ENCODE results near the gene RBMS2. TPM values are rescaled to one million over a fixed set of nuclear protein-coding genes. Genes with fewer than 3 reads are reported as not detected.
A peak's percentile ranks its signal among the peaks of the same experiment; 100 is the strongest.

The RBMS2 gene
- total and polyA plus RNA-seq, 9 donors = 13.0 to 29.3 (median 19.3) TPM

DNA sequence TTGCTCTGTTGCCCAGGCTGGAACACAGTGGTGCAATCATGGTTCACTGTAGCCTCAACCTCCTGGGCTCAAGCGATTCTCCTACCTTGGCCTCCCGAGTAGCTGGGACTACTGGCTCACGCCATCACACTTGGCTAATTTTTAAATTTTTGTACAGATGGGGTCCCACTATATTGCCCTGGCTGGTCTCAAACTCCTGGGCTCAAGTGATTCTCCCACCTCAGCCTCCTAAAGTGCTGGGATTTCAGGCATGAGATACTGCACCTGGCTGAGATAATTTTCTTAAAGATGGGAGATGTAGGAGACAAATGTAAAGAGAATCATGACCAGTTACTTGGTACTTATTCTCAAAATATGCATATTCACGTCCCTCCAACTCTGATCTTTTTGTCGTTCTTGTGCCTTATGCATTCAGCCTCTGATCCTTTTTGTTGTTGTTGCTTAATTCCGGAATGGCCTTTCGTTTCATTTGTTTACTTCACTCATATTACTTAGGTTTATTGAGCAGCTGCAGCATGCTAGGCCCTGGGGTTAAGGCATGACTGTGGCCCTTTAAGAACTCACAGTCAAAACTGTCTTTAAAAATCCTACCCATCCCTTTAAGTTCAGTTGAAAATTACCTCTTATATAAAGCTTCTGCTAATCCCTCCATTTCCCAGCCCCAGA is 8.9 kb downstream of the RBMS2 start:
- Histone ChIP-seq H3K4me3 (ENCODE audit: low read length) (no peak overlapping the region), H3K27me3 (ENCODE audit: control insufficient read depth, insufficient read depth, low read length) (no peaks in the 10 kb centered on the region), H3K4me1 (ENCODE audit: control insufficient read depth, insufficient read depth, low read length) (peaks cover 2% of the 10 kb centered on the region), H3K27ac (ENCODE audit: low read length) (no peak overlapping the region), H3K36me3 (ENCODE audit: control insufficient read depth, insufficient read depth, low read length) (peaks cover under 1% of the 10 kb centered on the region), H3K9me3 (replicated peaks; ENCODE audit: control insufficient read depth, low read depth, low read length) (no peaks in the 10 kb centered on the region)
- WGBS (ENCODE audit: insufficient coverage) = 91% methylated on average over 4 of the region's 7 CpGs
- DNase-seq = no peak

GRCh38 chr12:56537546-56537945 is 15.9 kb downstream of the RBMS2 start:
- Histone ChIP-seq H3K9me3 (replicated peaks; ENCODE audit: control insufficient read depth, low read depth, low read length) (no peaks in the 10 kb centered on the region), H3K4me1 (ENCODE audit: control insufficient read depth, insufficient read depth, low read length) (no peaks in the 10 kb centered on the region), H3K4me3 (ENCODE audit: low read length) (no peak overlapping the region), H3K27me3 (ENCODE audit: control insufficient read depth, insufficient read depth, low read length) (no peaks in the 10 kb centered on the region), H3K36me3 (ENCODE audit: control insufficient read depth, insufficient read depth, low read length) (peaks cover 2% of the 10 kb centered on the region), H3K27ac (ENCODE audit: low read length) (no peak overlapping the region)
- DNase-seq = peak; percentile 43

GRCh38 chr12:56541631-56542030 is 20.0 kb downstream of the RBMS2 start:
- H3K4me3 ChIP-seq (ENCODE audit: low read length) = no peak overlapping the region
- peak; percentile 76 for DNase-seq
- no peaks in the 10 kb centered on the region for H3K9me3 ChIP-seq (replicated peaks; ENCODE audit: control insufficient read depth, low read depth, low read length)
- no peaks in the 10 kb centered on the region for H3K4me1 ChIP-seq (ENCODE audit: control insufficient read depth, insufficient read depth, low read length)
- WGBS (ENCODE audit: insufficient coverage) = no CpG with 5 or more reads among the region's 2 CpGs
- peak overlapping the region; percentile 6 for H3K27ac ChIP-seq (ENCODE audit: low read length)
- peaks cover 2% of the 10 kb centered on the region for H3K36me3 ChIP-seq (ENCODE audit: control insufficient read depth, insufficient read depth, low read length)
- no peaks in the 10 kb centered on the region for H3K27me3 ChIP-seq (ENCODE audit: control insufficient read depth, insufficient read depth, low read length)

- Histone ChIP-seq H3K27me3 (ENCODE audit: control insufficient read depth, insufficient read depth, low read length) (no peaks in the 10 kb centered on the region), H3K9me3 (replicated peaks; ENCODE audit: control insufficient read depth, low read depth, low read length) (no peaks in the 10 kb centered on the region), H3K36me3 (ENCODE audit: control insufficient read depth, insufficient read depth, low read length) (peaks cover 2% of the 10 kb centered on the region), H3K4me3 (ENCODE audit: low read length) (no peak overlapping the region), H3K4me1 (ENCODE audit: control insufficient read depth, insufficient read depth, low read length) (no peaks in the 10 kb centered on the region), H3K27ac (ENCODE audit: low read length) (no peak overlapping the region)
- WGBS (ENCODE audit: insufficient coverage) = 83% methylated on average over 2 of the region's 4 CpGs
- DNase-seq = no peak
Measured at GRCh38 chr12:56542164-56542563, 20.5 kb downstream of the RBMS2 start.

GRCh38 chr12:56545023-56545604 is 23.5 kb downstream of the RBMS2 start:
- Histone ChIP-seq H3K4me1 (ENCODE audit: control insufficient read depth, insufficient read depth, low read length) (no peaks in the 10 kb centered on the region), H3K27me3 (ENCODE audit: control insufficient read depth, insufficient read depth, low read length) (no peaks in the 10 kb centered on the region), H3K27ac (ENCODE audit: low read length) (no peak overlapping the region), H3K4me3 (ENCODE audit: low read length) (no peak overlapping the region), H3K36me3 (ENCODE audit: control insufficient read depth, insufficient read depth, low read length) (peaks cover 2% of the 10 kb centered on the region), H3K9me3 (replicated peaks; ENCODE audit: control insufficient read depth, low read depth, low read length) (no peaks in the 10 kb centered on the region)
- WGBS (ENCODE audit: insufficient coverage) = no CpG with 5 or more reads among the region's 3 CpGs
- no peak for DNase-seq

GRCh38 chr12:56546680-56547079 is 25.1 kb downstream of the RBMS2 start:
- no peaks in the 10 kb centered on the region for H3K4me1 ChIP-seq (ENCODE audit: control insufficient read depth, insufficient read depth, low read length)
- no peaks in the 10 kb centered on the region for H3K36me3 ChIP-seq (ENCODE audit: control insufficient read depth, insufficient read depth, low read length)
- H3K27ac ChIP-seq (ENCODE audit: low read length) = no peak overlapping the region
- no peaks in the 10 kb centered on the region for H3K9me3 ChIP-seq (replicated peaks; ENCODE audit: control insufficient read depth, low read depth, low read length)
- H3K27me3 ChIP-seq (ENCODE audit: control insufficient read depth, insufficient read depth, low read length) = no peaks in the 10 kb centered on the region
- no peak for DNase-seq
- 94% methylated on average over 3 of the region's 5 CpGs for WGBS (ENCODE audit: insufficient coverage)
- no peak overlapping the region for H3K4me3 ChIP-seq (ENCODE audit: low read length)

GRCh38 chr12:56551070-56551469 is 29.4 kb downstream of the RBMS2 start:
- no peak overlapping the region for H3K27ac ChIP-seq (ENCODE audit: low read length)
- H3K4me1 ChIP-seq (ENCODE audit: control insufficient read depth, insufficient read depth, low read length) = no peaks in the 10 kb centered on the region
- no peaks in the 10 kb centered on the region for H3K9me3 ChIP-seq (replicated peaks; ENCODE audit: control insufficient read depth, low read depth, low read length)
- H3K27me3 ChIP-seq (ENCODE audit: control insufficient read depth, insufficient read depth, low read length) = no peaks in the 10 kb centered on the region
- peaks cover 2% of the 10 kb centered on the region for H3K36me3 ChIP-seq (ENCODE audit: control insufficient read depth, insufficient read depth, low read length)
- H3K4me3 ChIP-seq (ENCODE audit: low read length) = no peak overlapping the region
- 100% methylated on average over 1 of the region's 5 CpGs for WGBS (ENCODE audit: insufficient coverage)
- DNase-seq = no peak

DNA sequence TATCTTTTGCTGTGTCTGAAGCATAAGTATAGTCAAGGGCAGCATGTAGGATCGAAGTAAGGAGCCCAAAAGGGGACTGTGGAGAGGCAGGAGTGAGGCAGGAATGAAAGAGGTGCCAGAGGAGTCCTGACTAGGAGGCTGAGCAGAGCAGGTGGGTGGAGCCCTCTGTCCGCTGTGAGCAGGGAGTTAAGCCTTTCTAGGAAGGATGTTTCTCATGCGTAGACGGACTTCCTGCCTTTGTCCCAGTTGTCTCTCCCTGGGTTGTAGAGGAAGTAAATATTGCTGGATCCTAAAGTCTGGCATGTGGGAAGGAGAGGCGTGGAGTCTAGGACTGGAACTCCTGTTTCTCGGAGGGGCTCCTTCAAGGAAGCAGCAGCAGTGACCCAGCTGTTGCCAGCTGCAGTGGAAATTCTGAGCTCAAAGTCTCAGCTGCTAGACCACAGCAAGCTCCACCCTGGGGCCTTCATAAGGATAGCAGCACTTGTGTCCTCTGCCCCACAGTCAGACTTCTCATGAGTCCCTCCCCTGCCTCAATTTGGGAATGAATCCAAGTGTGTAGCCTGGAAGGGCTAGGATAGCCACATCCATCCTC is 44.0 kb downstream of the RBMS2 start:
- no peaks in the 10 kb centered on the region for H3K9me3 ChIP-seq (replicated peaks; ENCODE audit: control insufficient read depth, low read depth, low read length)
- WGBS (ENCODE audit: insufficient coverage) = 0% methylated on average over 6 of the region's 6 CpGs
- no peaks in the 10 kb centered on the region for H3K27me3 ChIP-seq (ENCODE audit: control insufficient read depth, insufficient read depth, low read length)
- H3K4me1 ChIP-seq (ENCODE audit: control insufficient read depth, insufficient read depth, low read length) = peaks cover 19% of the 10 kb centered on the region
- H3K4me3 ChIP-seq (ENCODE audit: low read length) = no peak overlapping the region
- H3K36me3 ChIP-seq (ENCODE audit: control insufficient read depth, insufficient read depth, low read length) = peaks cover 42% of the 10 kb centered on the region
- H3K27ac ChIP-seq (ENCODE audit: low read length) = peak overlapping the region; percentile 98
- peak; percentile 100 for DNase-seq

- no peaks in the 10 kb centered on the region for H3K27me3 ChIP-seq (ENCODE audit: control insufficient read depth, insufficient read depth, low read length)
- H3K36me3 ChIP-seq (ENCODE audit: control insufficient read depth, insufficient read depth, low read length) = peaks cover 37% of the 10 kb centered on the region
- peaks cover 30% of the 10 kb centered on the region for H3K4me1 ChIP-seq (ENCODE audit: control insufficient read depth, insufficient read depth, low read length)
- WGBS (ENCODE audit: insufficient coverage) = no CpG with 5 or more reads among the region's 1 CpG
- peak; percentile 51 for DNase-seq
- H3K4me3 ChIP-seq (ENCODE audit: low read length) = no peak overlapping the region
- H3K27ac ChIP-seq (ENCODE audit: low read length) = no peak overlapping the region
- H3K9me3 ChIP-seq (replicated peaks; ENCODE audit: control insufficient read depth, low read depth, low read length) = no peaks in the 10 kb centered on the region
Measured at GRCh38 chr12:56568146-56568545, 46.5 kb downstream of the RBMS2 start.

DNA sequence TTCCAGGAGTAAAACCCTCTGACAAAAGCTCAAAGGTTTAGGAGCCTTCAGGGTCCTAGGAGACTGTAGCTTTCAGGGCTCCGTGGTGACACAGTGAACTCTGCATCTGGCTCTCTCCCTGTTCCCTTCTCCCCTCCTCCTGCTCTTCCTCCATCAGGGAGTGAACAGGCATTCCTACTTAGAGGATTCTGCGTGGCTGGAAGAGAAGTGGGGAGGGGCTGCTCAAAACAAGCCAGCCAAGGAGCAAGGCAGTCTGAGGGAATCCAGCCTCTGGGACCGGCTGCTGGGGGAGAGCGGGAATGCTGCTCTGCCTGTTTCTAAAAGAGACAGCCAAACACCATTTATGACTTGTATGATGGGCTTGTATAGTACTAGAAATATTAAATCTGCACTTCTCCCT is 49.5 kb downstream of the RBMS2 start:
- no peak overlapping the region for H3K4me3 ChIP-seq (ENCODE audit: low read length)
- H3K27me3 ChIP-seq (ENCODE audit: control insufficient read depth, insufficient read depth, low read length) = no peaks in the 10 kb centered on the region
- DNase-seq = peak; percentile 98
- H3K4me1 ChIP-seq (ENCODE audit: control insufficient read depth, insufficient read depth, low read length) = peaks cover 22% of the 10 kb centered on the region
- WGBS (ENCODE audit: insufficient coverage) = no CpG with 5 or more reads among the region's 4 CpGs
- H3K36me3 ChIP-seq (ENCODE audit: control insufficient read depth, insufficient read depth, low read length) = peaks cover 25% of the 10 kb centered on the region
- H3K9me3 ChIP-seq (replicated peaks; ENCODE audit: control insufficient read depth, low read depth, low read length) = no peaks in the 10 kb centered on the region
- peak overlapping the region; percentile 85 for H3K27ac ChIP-seq (ENCODE audit: low read length)

Measured in muscle of leg (tissue), 11 donors.